Fibroblast of lung (primary cell): ENCODE data around the gene PDE2A. TPM values are rescaled to one million over a fixed set of nuclear protein-coding genes. Genes with fewer than 3 reads are reported as not detected.

Experiments
- DNase-seq, 2 donors: peaks; one replicate each; pipeline versions ENCODE4 v3.0.0 to v3.0.0-alpha.2; 2010; ENCODE audit warnings: low read depth in 2 of 2
- H2AFZ ChIP-seq: 2 replicates; pipeline ENCODE4 v1.5.1; 2012; ENCODE audit warnings: low read length, control low read depth, inconsistent platforms
- H3K27ac ChIP-seq: 2 replicates; pipeline ENCODE4 v1.5.1; 2011; ENCODE audit warnings: low read length, control low read depth; ENCODE audit not compliant: insufficient read depth
- H3K27me3 ChIP-seq: 2 replicates; pipeline ENCODE4 v1.5.1; 2011; ENCODE audit warnings: mild to moderate bottlenecking, low read length; ENCODE audit not compliant: control insufficient read depth, insufficient read depth
- H3K36me3 ChIP-seq: 2 replicates; pipeline ENCODE4 v1.5.1; 2011; ENCODE audit warnings: low read length; ENCODE audit not compliant: control insufficient read depth, insufficient read depth
- H3K4me1 ChIP-seq: 2 replicates; pipeline ENCODE4 v1.5.1; 2011; ENCODE audit warnings: low read length; ENCODE audit not compliant: control insufficient read depth, insufficient read depth; ENCODE audit errors: extremely low read depth
- H3K4me2 ChIP-seq: 2 replicates; pipeline ENCODE4 v1.5.1; 2011; ENCODE audit warnings: low read length, control low read depth; ENCODE audit not compliant: insufficient read depth; ENCODE audit errors: extremely low read depth
- H3K4me3 ChIP-seq, 4 experiments: fragments of 200-600 bp in 1 of 4; sonication (generic) in 1 of 4; replicated peaks in 1 of 4; 2 replicates each; pipeline ENCODE4 v1.5.1; 2011 to 2016; ENCODE audit warnings: low read length in 4 of 4, low read depth in 3 of 4, mild to moderate bottlenecking in 3 of 4, control low read depth in 2 of 4, inconsistent platforms in 1 of 4, mixed read lengths in 1 of 4; ENCODE audit not compliant: insufficient read depth in 1 of 4; ENCODE audit errors: control extremely low read depth in 1 of 4
- H3K79me2 ChIP-seq: 2 replicates; pipeline ENCODE4 v1.5.1; 2012; ENCODE audit warnings: mild to moderate bottlenecking, low read length, inconsistent platforms; ENCODE audit not compliant: control insufficient read depth, insufficient read depth
- H3K9ac ChIP-seq: 2 replicates; pipeline ENCODE4 v1.5.1; 2011; ENCODE audit warnings: mild to moderate bottlenecking, low read length, control low read depth; ENCODE audit not compliant: insufficient read depth
- H3K9me3 ChIP-seq: 2 replicates; pipeline ENCODE4 v1.5.1; 2012; ENCODE audit warnings: low read depth, low read length; ENCODE audit not compliant: control insufficient read depth, insufficient read depth
- H4K20me1 ChIP-seq: 2 replicates; pipeline ENCODE4 v1.5.1; 2011; ENCODE audit warnings: low read length; ENCODE audit not compliant: control insufficient read depth, insufficient read depth; ENCODE audit errors: extremely low read depth
- EZH2 ChIP-seq: IDR thresholded peaks from 2 replicates; pipeline ENCODE4 v1.5.1; 2012; ENCODE audit warnings: low read length, control low read depth, mild to moderate bottlenecking; ENCODE audit errors: missing control alignments
- polyA plus RNA-seq, 2 donors: library from polyadenylated mRNA; depleted of rRNA in 1 of 2; stranded (reverse) in 1 of 2; unstranded in 1 of 2; fragments of >200 nt; gene quantifications; 2 replicates each; pipeline ENCODE4 v1.2.1, GENCODE V29; 2011 to 2012; ENCODE audit warnings: missing spikeins in 1 of 2
- total RNA-seq: library from RNA; depleted of rRNA; stranded (reverse); fragments of >200 nt; gene quantifications from 2 replicates; pipeline ENCODE4 v1.2.1, GENCODE V29; 2014
- TF ChIP-seq, protein P1 (sequence below), 2 donors: IDR thresholded peaks in 1 of 2; conservative IDR thresholded peaks in 1 of 2; 1 replicate in 1 of 2; 2 replicates in 1 of 2; pipeline ENCODE4 v1.5.1; 2011 to 2012; ENCODE audit warnings: low read length in 2 of 2, control low read depth in 1 of 2, inconsistent platforms in 1 of 2, low read depth in 1 of 2, mild to moderate bottlenecking in 1 of 2

The PDE2A gene
- total and polyA plus RNA-seq, 2 donors (not counting 1 experiment from before 2014, with no cell fraction given): 0.50 to 2.6 TPM

GRCh38 chr11:72678524-72678923 lies 4.3 kb upstream of the PDE2A start:
- Histone ChIP-seq H3K36me3 (no peaks in the 10 kb centered on the region), H3K27ac (no peak overlapping the region), H3K4me3 (no peak overlapping the region), H2AFZ (no peak overlapping the region), H3K27me3 (peaks cover 47% of the 10 kb centered on the region), H3K4me2 (no peak overlapping the region), H3K4me1 (no peaks in the 10 kb centered on the region), H3K9me3 (no peaks in the 10 kb centered on the region), H4K20me1 (peaks cover 4% of the 10 kb centered on the region), H3K79me2 (no peaks in the 10 kb centered on the region), H3K9ac (no peak overlapping the region)
- DNase-seq: no peak
- no peak for TF ChIP-seq EZH2
- TF ChIP-seq, protein P1, sequence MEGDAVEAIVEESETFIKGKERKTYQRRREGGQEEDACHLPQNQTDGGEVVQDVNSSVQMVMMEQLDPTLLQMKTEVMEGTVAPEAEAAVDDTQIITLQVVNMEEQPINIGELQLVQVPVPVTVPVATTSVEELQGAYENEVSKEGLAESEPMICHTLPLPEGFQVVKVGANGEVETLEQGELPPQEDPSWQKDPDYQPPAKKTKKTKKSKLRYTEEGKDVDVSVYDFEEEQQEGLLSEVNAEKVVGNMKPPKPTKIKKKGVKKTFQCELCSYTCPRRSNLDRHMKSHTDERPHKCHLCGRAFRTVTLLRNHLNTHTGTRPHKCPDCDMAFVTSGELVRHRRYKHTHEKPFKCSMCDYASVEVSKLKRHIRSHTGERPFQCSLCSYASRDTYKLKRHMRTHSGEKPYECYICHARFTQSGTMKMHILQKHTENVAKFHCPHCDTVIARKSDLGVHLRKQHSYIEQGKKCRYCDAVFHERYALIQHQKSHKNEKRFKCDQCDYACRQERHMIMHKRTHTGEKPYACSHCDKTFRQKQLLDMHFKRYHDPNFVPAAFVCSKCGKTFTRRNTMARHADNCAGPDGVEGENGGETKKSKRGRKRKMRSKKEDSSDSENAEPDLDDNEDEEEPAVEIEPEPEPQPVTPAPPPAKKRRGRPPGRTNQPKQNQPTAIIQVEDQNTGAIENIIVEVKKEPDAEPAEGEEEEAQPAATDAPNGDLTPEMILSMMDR (conservative IDR thresholded peaks at IDR 0.05 in 1 of 2, IDR thresholded peaks at IDR 0.05 in 1 of 2; ENCODE audit: low read depth in 1 of 2, low read length in 2 of 2): no peak

DNA sequence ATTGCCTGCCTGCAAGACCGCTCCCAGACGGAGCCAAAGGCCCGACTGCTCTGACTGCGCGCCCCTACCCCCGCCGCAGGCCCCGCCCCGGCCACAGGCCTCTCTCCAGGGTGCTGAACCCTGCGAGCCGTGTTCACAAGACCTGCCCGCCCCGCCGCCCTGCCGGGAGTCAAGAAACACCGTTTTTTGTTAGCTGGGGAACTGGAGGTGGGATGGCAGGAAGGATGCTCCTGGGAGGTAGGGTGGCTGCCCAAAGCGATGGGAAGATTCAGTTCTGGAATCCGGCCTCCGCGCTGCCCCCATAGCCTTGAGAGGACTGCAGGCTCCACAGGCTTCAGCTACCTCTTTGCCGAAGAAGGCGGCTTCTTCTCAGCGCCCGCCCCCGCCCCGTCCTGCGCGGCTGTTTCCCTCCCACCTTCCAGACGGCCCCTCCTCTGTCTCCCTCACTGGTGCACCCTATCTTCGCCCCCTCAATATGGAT lies 2.7 kb upstream of the PDE2A start:
- Histone ChIP-seq H3K9me3 (no peaks in the 10 kb centered on the region), H3K27ac (no peak overlapping the region), H3K4me1 (no peaks in the 10 kb centered on the region), H4K20me1 (peaks cover 4% of the 10 kb centered on the region), H3K9ac (no peak overlapping the region), H2AFZ (no peak overlapping the region), H3K27me3 (peaks cover 60% of the 10 kb centered on the region), H3K4me2 (no peak overlapping the region), H3K4me3 (no peak overlapping the region), H3K79me2 (no peaks in the 10 kb centered on the region), H3K36me3 (no peaks in the 10 kb centered on the region)
- DNase-seq: peak; percentile 26 to 44
- TF ChIP-seq EZH2: peak; percentile 46
- TF ChIP-seq, protein P1 (conservative IDR thresholded peaks at IDR 0.05 in 1 of 2, IDR thresholded peaks at IDR 0.05 in 1 of 2; ENCODE audit: low read depth in 1 of 2, low read length in 2 of 2): no peak

DNA sequence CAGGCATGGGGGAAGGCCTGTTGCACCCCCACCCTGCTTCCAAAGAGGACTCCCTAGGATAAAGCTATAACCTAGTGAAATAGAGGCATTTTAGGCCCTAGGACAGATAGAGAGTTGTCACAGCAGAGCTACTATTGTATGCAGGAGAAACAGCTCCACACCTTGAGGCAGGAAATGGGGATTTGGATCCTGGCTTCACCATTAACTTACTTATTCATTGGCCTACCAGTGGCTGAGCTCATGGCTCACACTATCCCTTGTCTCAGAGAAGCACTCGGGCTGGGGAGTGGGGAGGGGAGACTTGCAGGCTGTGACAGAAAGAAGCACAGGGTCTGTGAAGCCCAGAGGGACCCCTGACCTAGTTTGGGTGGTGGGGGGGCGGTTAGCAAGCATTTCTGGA lies 999 bp upstream of the PDE2A start:
- H3K79me2 ChIP-seq: no peaks in the 10 kb centered on the region
- DNase-seq: no peak
- H3K27me3 ChIP-seq: peaks cover 61% of the 10 kb centered on the region
- H3K4me3 ChIP-seq: no peak overlapping the region
- H3K36me3 ChIP-seq: no peaks in the 10 kb centered on the region
- no peaks in the 10 kb centered on the region for H3K4me1 ChIP-seq
- H3K27ac ChIP-seq: no peak overlapping the region
- no peak overlapping the region for H3K9ac ChIP-seq
- H3K4me2 ChIP-seq: no peak overlapping the region
- peaks cover 4% of the 10 kb centered on the region for H4K20me1 ChIP-seq
- no peaks in the 10 kb centered on the region for H3K9me3 ChIP-seq
- no peak overlapping the region for H2AFZ ChIP-seq
- TF ChIP-seq, protein P1 (conservative IDR thresholded peaks at IDR 0.05 in 1 of 2, IDR thresholded peaks at IDR 0.05 in 1 of 2; ENCODE audit: low read depth in 1 of 2, low read length in 2 of 2): no peak
